Neural cell (in vitro differentiated cells): ENCODE results near the gene FBRSL1. TPM values are rescaled to one million over a fixed set of nuclear protein-coding genes. Genes with fewer than 3 reads are reported as not detected.

Source experiments
- H2AFZ ChIP-seq: fragments of 200-600, 300-800 bp; sonication (generic), shearing (Covaris generic); 2 replicates; pipeline ENCODE4 v1.6.0; 2014; ENCODE audit warnings: low read depth, mild to moderate bottlenecking, antibody characterized with exemption, low read length, moderate library complexity
- H3F3A ChIP-seq: fragments of 200-600 bp; shearing (Covaris generic); 2 replicates; pipeline ENCODE4 v1.6.1; 2016; ENCODE audit warnings: mild to moderate bottlenecking, moderate library complexity, mixed read lengths, antibody characterized with exemption, low read length; ENCODE audit not compliant: insufficient read depth, poor library complexity, severe bottlenecking
- H3K27ac ChIP-seq: fragments of 200-600, 300-800 bp; sonication (generic), shearing (Covaris generic); 2 replicates; pipeline ENCODE4 v1.5.1; 2014; ENCODE audit warnings: mild to moderate bottlenecking, low read length, moderate library complexity
- H3K27me3 ChIP-seq: fragments of 300-800, 200-600 bp; sonication (generic), shearing (Covaris generic); 2 replicates; pipeline ENCODE4 v1.6.0; 2014; ENCODE audit warnings: mild to moderate bottlenecking, low read depth, low read length, moderate library complexity; ENCODE audit not compliant: insufficient read depth
- H3K36me3 ChIP-seq: fragments of 300-800, 200-600 bp; sonication (generic), shearing (Covaris generic); 2 replicates; pipeline ENCODE4 v1.5.1; 2014; ENCODE audit warnings: mild to moderate bottlenecking, antibody characterized with exemption, low read length, moderate library complexity; ENCODE audit not compliant: insufficient read depth
- H3K4me2 ChIP-seq: fragments of 300-800, 200-600 bp; sonication (generic), shearing (Covaris generic); 2 replicates; pipeline ENCODE4 v1.6.0; 2014; ENCODE audit warnings: mild to moderate bottlenecking, low read length
- H3K4me3 ChIP-seq: fragments of 300-800, 200-600 bp; sonication (generic), shearing (Covaris generic); 2 replicates; pipeline ENCODE4 v1.5.1; 2014; ENCODE audit warnings: mild to moderate bottlenecking, low read length, moderate library complexity
- H3K79me2 ChIP-seq: fragments of 200-600 bp; shearing (Covaris generic); replicated peaks from 2 replicates; pipeline ENCODE4 v1.6.0; 2014; ENCODE audit warnings: mild to moderate bottlenecking, low read length, moderate library complexity; ENCODE audit not compliant: insufficient read depth
- H3K9ac ChIP-seq: fragments of 300-800, 200-600 bp; sonication (generic), shearing (Covaris generic); 2 replicates; pipeline ENCODE4 v1.6.1; 2016; ENCODE audit warnings: mild to moderate bottlenecking, low read length, mixed read lengths
- H3K9me2 ChIP-seq: fragments of 200-600 bp; shearing (Covaris generic); 2 replicates; pipeline ENCODE4 v1.6.1; 2016; ENCODE audit warnings: mild to moderate bottlenecking, low read length, mixed read lengths; ENCODE audit not compliant: insufficient read depth
- H3K9me3 ChIP-seq: fragments of 200-600, 300-800 bp; sonication (generic), shearing (Covaris generic); 2 replicates; pipeline ENCODE4 v1.6.1; 2016; ENCODE audit warnings: mild to moderate bottlenecking, mixed run types, low read length, moderate library complexity, mixed read lengths
- H4K20me1 ChIP-seq: fragments of 200-600 bp; shearing (Covaris generic); 2 replicates; pipeline ENCODE4 v1.6.1; 2016; ENCODE audit warnings: mild to moderate bottlenecking, mixed run types; ENCODE audit not compliant: insufficient read depth
- CTCF ChIP-seq: fragments of 450-650 bp; IDR thresholded peaks from 2 replicates; pipeline ENCODE4 v1.5.1; 2014; ENCODE audit warnings: antibody characterized with exemption, mild to moderate bottlenecking, moderate library complexity; ENCODE audit not compliant: poor library complexity, severe bottlenecking
- EP300 ChIP-seq: fragments of 450-650 bp; conservative IDR thresholded peaks from 2 replicates; pipeline ENCODE4 v1.6.1; 2014; ENCODE audit warnings: antibody characterized with exemption, mild to moderate bottlenecking, moderate library complexity; ENCODE audit not compliant: poor library complexity, severe bottlenecking
- EZH2 ChIP-seq: fragments of 200-600, 300-800 bp; shearing (Covaris generic), sonication (generic); IDR thresholded peaks from 2 replicates; pipeline ENCODE4 v1.6.1; 2014; ENCODE audit warnings: antibody characterized with exemption, low read length, borderline replicate concordance, mild to moderate bottlenecking; ENCODE audit not compliant: insufficient read depth, poor library complexity, severe bottlenecking
- MXI1 ChIP-seq: fragments of 450-650 bp; conservative IDR thresholded peaks from 2 replicates; pipeline ENCODE4 v1.6.1; 2014; ENCODE audit warnings: antibody characterized with exemption, mild to moderate bottlenecking; ENCODE audit not compliant: poor library complexity, severe bottlenecking
- POLR2AphosphoS5 ChIP-seq: IDR thresholded peaks from 2 replicates; pipeline ENCODE4 v1.6.1; 2012
- RAD21 ChIP-seq: fragments of 450-650 bp; conservative IDR thresholded peaks from 2 replicates; pipeline ENCODE4 v1.6.1; 2014; ENCODE audit warnings: antibody characterized with exemption, mild to moderate bottlenecking, moderate library complexity
- REST ChIP-seq: IDR thresholded peaks from 2 replicates; pipeline ENCODE4 v1.6.1; 2012; ENCODE audit warnings: borderline replicate concordance
- SMC3 ChIP-seq: fragments of 450-650 bp; conservative IDR thresholded peaks from 2 replicates; pipeline ENCODE4 v1.6.1; 2014; ENCODE audit warnings: antibody characterized with exemption, mild to moderate bottlenecking, moderate library complexity; ENCODE audit not compliant: poor library complexity
- TAF1 ChIP-seq: IDR thresholded peaks from 2 replicates; pipeline ENCODE4 v1.6.1; 2012; ENCODE audit warnings: low read depth
- polyA plus RNA-seq: library from polyadenylated mRNA; depleted of rRNA; stranded (reverse); fragments of >200 nt; gene quantifications from 2 replicates; pipeline ENCODE4 v1.2.3, GENCODE V29; 2014

The FBRSL1 gene
- polyA plus RNA-seq, 1 donor from 2014 or later = 11.9 TPM

- Histone ChIP-seq H3K27ac (no peak overlapping the region), H4K20me1 (no peaks in the 10 kb centered on the region), H3K27me3 (no peaks in the 10 kb centered on the region), H3K9me3 (no peaks in the 10 kb centered on the region), H3K9ac (no peak overlapping the region), H3F3A (no peaks in the 10 kb centered on the region), H3K4me2 (no peak overlapping the region), H3K4me3 (no peak overlapping the region), H3K9me2 (no peaks in the 10 kb centered on the region), H3K36me3 (no peaks in the 10 kb centered on the region), H2AFZ (no peak overlapping the region), H3K79me2 (no peaks in the 10 kb centered on the region)
- TF ChIP-seq SMC3 (no peak), RAD21 (no peak), REST (no peak), TAF1 (no peak), POLR2AphosphoS5 (no peak)
Measured at GRCh38 chr12:132453361-132454192, 36.4 kb upstream of the FBRSL1 start.

GRCh38 chr12:132454193-132454932 lies 35.6 kb upstream of the FBRSL1 start:
- Histone ChIP-seq H3K27ac (no peak overlapping the region), H3K27me3 (no peaks in the 10 kb centered on the region), H3K79me2 (no peaks in the 10 kb centered on the region), H3K9ac (no peak overlapping the region), H3K9me3 (no peaks in the 10 kb centered on the region), H3F3A (no peaks in the 10 kb centered on the region), H3K9me2 (no peaks in the 10 kb centered on the region), H2AFZ (no peak overlapping the region), H3K4me2 (no peak overlapping the region), H3K36me3 (no peaks in the 10 kb centered on the region), H4K20me1 (no peaks in the 10 kb centered on the region), H3K4me3 (no peak overlapping the region)
- no peak for TF ChIP-seq EZH2
- TF ChIP-seq REST = no peak
- no peak for TF ChIP-seq TAF1
- no peak for TF ChIP-seq MXI1
- no peak for TF ChIP-seq CTCF
- no peak for TF ChIP-seq RAD21
- TF ChIP-seq POLR2AphosphoS5 = no peak
- no peak for TF ChIP-seq EP300
- TF ChIP-seq SMC3 = no peak
